H1 (cell line): ENCODE measurements around the gene BCL2L1. TPM values are rescaled to one million over a fixed set of nuclear protein-coding genes. Genes with fewer than 3 reads are reported as not detected.

Experiments
- CTCF ChIA-PET: fragments of 300-600 bp; sonication (Branson Sonifier 250); formaldehyde crosslinking; loops from one replicate; lab custom pipeline; 2021; ENCODE audit not compliant: partially characterized antibody; lab: Charles Lee
- POLR2A ChIA-PET: fragments of 300-600 bp; sonication (Branson Sonifier 250); formaldehyde crosslinking; loops from one replicate; lab custom pipeline; 2021; ENCODE audit warnings: inconsistent platforms; ENCODE audit not compliant: partially characterized antibody; lab: Charles Lee
- DNase-seq, 2 experiments: peaks; one replicate each; pipeline versions ENCODE4 v3.0.0 to v3.0.0-alpha.2; 2010 to 2022; ENCODE audit warnings: low spot score in 2 of 2, low read depth in 1 of 2, mixed read lengths in 1 of 2
- FAIRE-seq: peaks from 2 replicates; lab custom pipeline; 2011; peaks lifted over from hg19 to GRCh38; lab: Jason Lieb, UNC
- H2AFZ ChIP-seq: 2 replicates; pipeline ENCODE4 v1.8.1; 2012; ENCODE audit warnings: low read length, inconsistent platforms
- H2AK5ac ChIP-seq: 2 replicates; pipeline ENCODE4 v1.6.1; 2013; ENCODE audit warnings: low read depth, low read length
- H2BK120ac ChIP-seq: replicated peaks from 2 replicates; pipeline ENCODE3; 2013; ENCODE audit warnings: low read depth, low read length, inconsistent platforms
- H2BK12ac ChIP-seq: 2 replicates; pipeline ENCODE4 v1.6.1; 2013; ENCODE audit warnings: low read depth, low read length
- H2BK15ac ChIP-seq: 2 replicates; pipeline ENCODE4 v1.6.1; 2013; ENCODE audit warnings: low read length
- H2BK20ac ChIP-seq: 2 replicates; pipeline ENCODE4 v1.6.1; 2013; ENCODE audit warnings: low read length
- H2BK5ac ChIP-seq: 2 replicates; pipeline ENCODE4 v1.6.1; 2013; ENCODE audit warnings: low read depth, low read length
- H3K14ac ChIP-seq: 2 replicates; pipeline ENCODE4 v1.6.1; 2013; ENCODE audit warnings: inconsistent platforms; ENCODE audit not compliant: insufficient read length
- H3K18ac ChIP-seq: 2 replicates; pipeline ENCODE4 v1.6.1; 2013; ENCODE audit warnings: low read length; ENCODE audit errors: extremely low read depth
- H3K23ac ChIP-seq: 2 replicates; pipeline ENCODE4 v1.6.1; 2013; ENCODE audit warnings: inconsistent platforms; ENCODE audit not compliant: insufficient read length
- H3K23me2 ChIP-seq: 2 replicates; pipeline ENCODE4 v1.6.1; 2013; ENCODE audit warnings: low read depth, low read length
- H3K27ac ChIP-seq: 2 replicates; pipeline ENCODE4 v1.6.1; 2011; ENCODE audit warnings: low read depth, low read length, inconsistent platforms
- H3K27me3 ChIP-seq, 4 experiments: replicated peaks in 1 of 4; 1 replicate in 1 of 4; 2 replicates in 3 of 4; pipeline versions ENCODE4 v1.6.1 to v1.8.1; 2011 to 2013; ENCODE audit warnings: low read length in 3 of 4, mild to moderate bottlenecking in 3 of 4, inconsistent platforms in 2 of 4, mixed read lengths in 2 of 4, moderate library complexity in 1 of 4; ENCODE audit not compliant: control insufficient read depth in 3 of 4, insufficient read depth in 3 of 4; ENCODE audit errors: extremely low read depth in 1 of 4
- H3K36me3 ChIP-seq, 4 experiments: 2 replicates each; pipeline versions ENCODE4 v1.6.1 to v1.8.1; 2011 to 2013; ENCODE audit warnings: mild to moderate bottlenecking in 4 of 4, low read length in 3 of 4, moderate library complexity in 2 of 4, control low read depth in 1 of 4, inconsistent platforms in 1 of 4; ENCODE audit not compliant: insufficient read depth in 4 of 4, control insufficient read depth in 2 of 4
- H3K4ac ChIP-seq: replicated peaks from 2 replicates; pipeline ENCODE3; 2013; ENCODE audit warnings: low read length, low read depth, mixed read lengths, inconsistent platforms; ENCODE audit not compliant: insufficient read length
- H3K4me1 ChIP-seq, 4 experiments: replicated peaks in 1 of 4; 1 replicate in 1 of 4; 2 replicates in 3 of 4; pipeline versions ENCODE4 v1.6.1 to v1.8.1; 2011 to 2013; ENCODE audit warnings: low read length in 3 of 4, inconsistent platforms in 2 of 4, mixed read lengths in 1 of 4; ENCODE audit not compliant: insufficient read depth in 4 of 4, control insufficient read depth in 3 of 4
- H3K4me2 ChIP-seq, 2 experiments: 2 replicates each; pipeline versions ENCODE4 v1.6.1 to v1.8.1; 2011 to 2013; ENCODE audit warnings: low read depth in 2 of 2, low read length in 2 of 2, control low read depth in 1 of 2, inconsistent platforms in 1 of 2, mild to moderate bottlenecking in 1 of 2; ENCODE audit not compliant: insufficient read depth in 1 of 2
- H3K4me3 ChIP-seq, 4 experiments: fragments of 200-600, 300-600 bp in 1 of 4; sonication (generic), shearing (Covaris generic), sonication (Bioruptor Twin) in 1 of 4; 2 replicates each; pipeline versions ENCODE4 v1.5.1 to v1.8.1; 2011 to 2016; ENCODE audit warnings: low read length in 4 of 4, low read depth in 3 of 4, control low read depth in 2 of 4, inconsistent platforms in 2 of 4, mild to moderate bottlenecking in 2 of 4, mixed read lengths in 1 of 4, moderate library complexity in 1 of 4; ENCODE audit not compliant: insufficient read depth in 2 of 4; ENCODE audit errors: extremely low read depth in 1 of 4
- H3K56ac ChIP-seq: replicated peaks from 2 replicates; pipeline ENCODE3; 2013; ENCODE audit warnings: low read depth, mild to moderate bottlenecking, mixed read lengths, low read length, inconsistent platforms; ENCODE audit not compliant: insufficient read length
- H3K79me1 ChIP-seq: 2 replicates; pipeline ENCODE4 v1.6.1; 2013; ENCODE audit warnings: low read depth, low read length, control low read depth
- H3K79me2 ChIP-seq, 2 experiments: 2 replicates each; pipeline versions ENCODE4 v1.6.1 to v1.8.1; 2012 to 2013; ENCODE audit warnings: low read length in 2 of 2, mild to moderate bottlenecking in 2 of 2, inconsistent platforms in 1 of 2; ENCODE audit not compliant: insufficient read depth in 2 of 2, control insufficient read depth in 1 of 2
- H3K9ac ChIP-seq, 4 experiments: replicated peaks in 1 of 4; 1 replicate in 1 of 4; 2 replicates in 3 of 4; pipeline versions ENCODE4 v1.6.1 to v1.8.1; 2011 to 2013; ENCODE audit warnings: low read depth in 3 of 4, low read length in 3 of 4, control low read depth in 2 of 4, mild to moderate bottlenecking in 2 of 4, moderate library complexity in 2 of 4, inconsistent platforms in 1 of 4; ENCODE audit errors: extremely low read depth in 1 of 4
- H3K9me3 ChIP-seq, 2 experiments: 2 replicates each; pipeline versions ENCODE4 v1.6.1 to v1.8.1; 2012 to 2013; ENCODE audit warnings: mild to moderate bottlenecking in 2 of 2, moderate library complexity in 2 of 2, control low read depth in 1 of 2, inconsistent platforms in 1 of 2, low read depth in 1 of 2, low read length in 1 of 2, mixed read lengths in 1 of 2; ENCODE audit not compliant: insufficient read depth in 2 of 2
- H4K20me1 ChIP-seq, 2 experiments: replicated peaks in 1 of 2; 2 replicates each; pipeline versions ENCODE3 to v1.8.1; 2011 to 2013; ENCODE audit warnings: inconsistent platforms in 2 of 2, low read length in 2 of 2, mild to moderate bottlenecking in 1 of 2; ENCODE audit not compliant: insufficient read depth in 2 of 2, control insufficient read depth in 1 of 2
- H4K5ac ChIP-seq: 2 replicates; pipeline ENCODE4 v1.6.1; 2013; ENCODE audit warnings: low read length, low read depth, mixed read lengths, inconsistent platforms; ENCODE audit not compliant: insufficient read length
- H4K8ac ChIP-seq: 2 replicates; pipeline ENCODE4 v1.8.0; 2013; ENCODE audit warnings: mild to moderate bottlenecking, moderate library complexity, low read length, inconsistent platforms; ENCODE audit not compliant: insufficient read depth; ENCODE audit errors: extremely low read depth
- H4K91ac ChIP-seq: replicated peaks from 2 replicates; pipeline ENCODE3; 2013; ENCODE audit warnings: low read length, mixed read lengths, inconsistent platforms; ENCODE audit not compliant: insufficient read length
- BCL11A ChIP-seq, 2 experiments: IDR thresholded peaks; one replicate each; pipeline ENCODE4 v1.6.1; 2011; ENCODE audit warnings: low read depth in 2 of 2, low read length in 2 of 2, mild to moderate bottlenecking in 2 of 2
- CHD2 ChIP-seq: IDR thresholded peaks from 2 replicates; pipeline ENCODE4 v1.6.1; 2012; ENCODE audit warnings: low read length, improper control_type of control experiment
- CREB1 ChIP-seq: IDR thresholded peaks from 2 replicates; pipeline ENCODE4 v1.6.1; 2012; ENCODE audit warnings: inconsistent platforms
- JUN ChIP-seq: IDR thresholded peaks from 2 replicates; pipeline ENCODE4 v1.6.1; 2011; ENCODE audit warnings: low read depth, mild to moderate bottlenecking, improper control_type of control experiment, low read length
- JUND ChIP-seq: IDR thresholded peaks from 2 replicates; pipeline ENCODE4 v1.6.1; 2011; ENCODE audit warnings: mild to moderate bottlenecking, improper control_type of control experiment, low read length
- KDM5A ChIP-seq: fragments of 200-600 bp; IDR thresholded peaks from 2 replicates; pipeline ENCODE4 v1.7.1; 2012; ENCODE audit warnings: mild to moderate bottlenecking, low read length, inconsistent platforms, mixed read lengths
- MAFK ChIP-seq: IDR thresholded peaks from 2 replicates; pipeline ENCODE4 v1.6.1; 2012; ENCODE audit warnings: low read depth, mild to moderate bottlenecking, improper control_type of control experiment, low read length
- NRF1 ChIP-seq: IDR thresholded peaks from 2 replicates; pipeline ENCODE4 v1.6.1; 2011; ENCODE audit warnings: mild to moderate bottlenecking, low read depth, low read length, improper control_type of control experiment
- POLR2A ChIP-seq, 2 experiments: IDR thresholded peaks; 1 replicate in 1 of 2; 2 replicates in 1 of 2; pipeline ENCODE4 v1.6.1; 2011; ENCODE audit warnings: low read depth in 2 of 2, low read length in 2 of 2, mild to moderate bottlenecking in 2 of 2; ENCODE audit errors: control extremely low read depth in 1 of 2
- POU5F1 ChIP-seq: IDR thresholded peaks from 2 replicates; pipeline ENCODE4 v1.6.1; 2011; ENCODE audit warnings: low read depth, mild to moderate bottlenecking, low read length, moderate library complexity
- RBBP5 ChIP-seq: IDR thresholded peaks from 2 replicates; pipeline ENCODE4 v1.7.1; 2012; ENCODE audit warnings: low read depth, mild to moderate bottlenecking, inconsistent platforms, low read length, moderate library complexity, borderline replicate concordance
- SP2 ChIP-seq: IDR thresholded peaks from 2 replicates; pipeline ENCODE4 v1.6.1; 2012; ENCODE audit warnings: mild to moderate bottlenecking, low read length, inconsistent platforms
- SP4 ChIP-seq: IDR thresholded peaks from 2 replicates; pipeline ENCODE4 v1.6.1; 2012; ENCODE audit warnings: low read length, inconsistent platforms
- TAF7 ChIP-seq: optimal IDR thresholded peaks from 2 replicates; pipeline ENCODE3; 2011; ENCODE audit warnings: low read depth, mild to moderate bottlenecking, inconsistent platforms, low read length, moderate library complexity, borderline replicate concordance
- WGBS, 2 experiments: shearing (Covaris generic) in 1 of 2; methylation state at CpG; one replicate each; pipeline versions ENCODE4 v1.1.6 to v1.1.7; 2013 to 2015; ENCODE audit warnings: low lambda C conversion rate in 2 of 2, mixed read lengths in 2 of 2, inconsistent platforms in 1 of 2, low coverage in 1 of 2, missing lambda C conversion rate in 1 of 2; ENCODE audit not compliant: insufficient replicate concordance in 2 of 2, insufficient coverage in 1 of 2, insufficient read length in 1 of 2; ENCODE audit errors: extremely low coverage in 1 of 2, missing lambda C conversion rate in 1 of 2; 5-methylcytosine and 5-hydroxymethylcytosine counted together
- polyA plus RNA-seq, 7 experiments: library from polyadenylated mRNA; depleted of rRNA in 3 of 7; stranded (reverse) in 5 of 7; unstranded in 2 of 7; fragments of >200 nt in 5 of 7; fragments of 200-250 nt in 2 of 7; gene quantifications; 1 replicate in 5 of 7; 2 replicates in 1 of 7; 4 replicates in 1 of 7; pipeline versions ENCODE4 v1.2.1 to v1.2.3, GENCODE V29; 2011 to 2013; ENCODE audit warnings: missing spikeins in 2 of 7, mixed read lengths in 2 of 7
- total RNA-seq: library from RNA; stranded (reverse); fragmentation: NEBNext Ultra II Directional; extraction: Animal tissue kit (Norgen Biotek cat#: 25700); gene quantifications from 2 replicates; pipeline ENCODE4 v1.2.1, GENCODE V29; 2021

The BCL2L1 gene
- total and polyA plus RNA-seq, 2 of the 8 experiments (the other 6 are each of a cell fraction or from before 2014, with no cell fraction given) = 64.9 to 66.1 TPM

- POLR2A ChIA-PET = interaction anchor here (0.5 to 2.3 kb wide), 6 partner anchors 9 to 131 kb away, joined by 3 to 7 read pairs (median 6); no protein-coding TSS in a partner anchor
- no peak for TF ChIP-seq CHD2
- TF ChIP-seq TAF7 = no peak
- no peak for TF ChIP-seq NRF1
- no peak for TF ChIP-seq MAFK
- no peak for TF ChIP-seq POLR2A (IDR thresholded peaks at IDR 0.05; ENCODE audit: control extremely low read depth in 1 of 2, low read depth in 2 of 2, low read length in 2 of 2)
- no peak for TF ChIP-seq CREB1
- no peak for TF ChIP-seq SP2
- TF ChIP-seq JUND = no peak
- TF ChIP-seq POU5F1 = no peak
- TF ChIP-seq RBBP5 = no peak
- TF ChIP-seq JUN = no peak
- no peak for TF ChIP-seq KDM5A
- TF ChIP-seq BCL11A (IDR thresholded peaks at IDR 0.05; ENCODE audit: low read depth in 2 of 2, low read length in 2 of 2) = no peak
- no peak for TF ChIP-seq SP4
Observed at GRCh38 chr20:31675828-31676608, 46.6 kb downstream of the BCL2L1 start.

More at GRCh38 chr20:31675828-31676608, 46.6 kb downstream of the BCL2L1 start:
- Histone ChIP-seq H3K23me2 (no peaks in the 10 kb centered on the region), H4K8ac (no peak overlapping the region), H2BK5ac (no peak overlapping the region), H4K5ac (no peak overlapping the region), H4K20me1 (no peaks in the 10 kb centered on the region), H3K36me3 (peaks cover 0 to 2% (median 0%) of the 10 kb centered on the region in 4 experiments; a peak in 3 of 8 replicates), H3K27ac (no peak overlapping the region), H3K79me2 (peaks cover 0 to 2% of the 10 kb centered on the region in 2 experiments; a peak in 1 of 4 replicates), H2BK120ac (no peak overlapping the region), H3K4me1 (peaks cover 3 to 7% (median 6%) of the 10 kb centered on the region in 4 experiments; a peak in 6 of 7 replicates), H3K9ac (no peak overlapping the region), H2BK12ac (no peak overlapping the region), H3K23ac (no peak overlapping the region), H3K4me3 (no peak overlapping the region), H4K91ac (no peak overlapping the region), H2BK20ac (no peak overlapping the region), H3K27me3 (no peaks in the 10 kb centered on the region), H3K56ac (no peak overlapping the region), H3K9me3 (no peaks in the 10 kb centered on the region), H2AK5ac (no peak overlapping the region), H3K4ac (no peak overlapping the region), H3K79me1 (peaks cover 3% of the 10 kb centered on the region; the same call in 1 of the 2 replicates), H3K14ac (no peak overlapping the region), H3K4me2 (no peak overlapping the region), H2AFZ (no peak overlapping the region), H3K18ac (no peak overlapping the region), H2BK15ac (no peak overlapping the region)
- 92% methylated on average over 11 of the region's 11 CpGs; no CpG with 5 or more reads in 1 of the 2 experiments for WGBS, 2 experiments
- no peak for DNase-seq
- CTCF ChIA-PET = interaction anchor here (0.7 to 9.3 kb wide), 7 partner anchors 13 to 115 kb away, joined by 3 to 52 read pairs (median 5); partner anchors contain the start of gene BCL2L1
- no peak for FAIRE-seq
